Activated naive CD8-positive, alpha-beta T cell treated with anti-CD3 and anti-CD28 coated beads, Interleukin-2, amount 50 U/mL, for 24 hours (primary cell): Measurements from ENCODE around the gene LOXL4.

Experiments
- ATAC-seq: fragments of 150-1000 bp; cut with Tn5 transposase; one replicate; pipeline ENCODE4 v1.10.0; 2021
- DNase-seq: peaks from one replicate; pipeline ENCODE4 v3.0.0; 2021
- H3K27ac Mint-ChIP-seq: one replicate; pipeline ENCODE4 v1.8.0; 2021; ENCODE audit warnings: mild to moderate bottlenecking, mixed read lengths
- H3K27me3 Mint-ChIP-seq: one replicate; pipeline ENCODE4 v1.8.0; 2021; ENCODE audit warnings: mixed read lengths
- H3K36me3 Mint-ChIP-seq: one replicate; pipeline ENCODE4 v1.8.0; 2021; ENCODE audit warnings: low read depth, mixed read lengths
- H3K4me1 Mint-ChIP-seq: one replicate; pipeline ENCODE4 v1.8.0; 2021; ENCODE audit warnings: mixed read lengths
- H3K4me3 Mint-ChIP-seq: one replicate; pipeline ENCODE4 v1.8.0; 2021; ENCODE audit warnings: mild to moderate bottlenecking, moderate library complexity, mixed read lengths
- H3K9me3 Mint-ChIP-seq: one replicate; pipeline ENCODE4 v1.8.0; 2021; ENCODE audit warnings: mixed read lengths

LOXL4 gene

DNA sequence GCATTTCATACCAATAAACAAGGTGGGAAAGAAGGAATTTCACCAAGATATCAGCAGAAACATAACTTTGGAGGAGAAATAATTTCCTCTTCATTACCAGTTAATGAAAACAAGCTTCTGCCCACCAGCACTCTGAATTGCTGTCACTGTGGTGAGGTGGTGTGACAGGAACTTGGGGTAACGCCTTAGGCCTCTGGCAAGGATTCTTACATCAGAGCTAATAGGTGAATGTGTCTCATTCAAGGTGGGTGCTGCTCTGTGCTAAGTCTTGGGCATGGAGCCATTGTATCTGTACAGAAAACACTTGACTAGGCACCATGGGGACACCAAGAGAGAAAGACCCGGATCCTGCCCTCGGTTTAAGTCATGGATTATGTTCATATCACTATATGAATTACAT, 8.3 kb upstream of the LOXL4 start:
- no peak overlapping the region for H3K4me3 Mint-ChIP-seq
- no peak overlapping the region for H3K27ac Mint-ChIP-seq
- H3K9me3 Mint-ChIP-seq = peaks cover 5% of the 10 kb centered on the region
- ATAC-seq = no peak
- H3K4me1 Mint-ChIP-seq = no peaks in the 10 kb centered on the region
- DNase-seq = no peak
- H3K27me3 Mint-ChIP-seq = peaks cover 10% of the 10 kb centered on the region
- H3K36me3 Mint-ChIP-seq = no peaks in the 10 kb centered on the region

DNA sequence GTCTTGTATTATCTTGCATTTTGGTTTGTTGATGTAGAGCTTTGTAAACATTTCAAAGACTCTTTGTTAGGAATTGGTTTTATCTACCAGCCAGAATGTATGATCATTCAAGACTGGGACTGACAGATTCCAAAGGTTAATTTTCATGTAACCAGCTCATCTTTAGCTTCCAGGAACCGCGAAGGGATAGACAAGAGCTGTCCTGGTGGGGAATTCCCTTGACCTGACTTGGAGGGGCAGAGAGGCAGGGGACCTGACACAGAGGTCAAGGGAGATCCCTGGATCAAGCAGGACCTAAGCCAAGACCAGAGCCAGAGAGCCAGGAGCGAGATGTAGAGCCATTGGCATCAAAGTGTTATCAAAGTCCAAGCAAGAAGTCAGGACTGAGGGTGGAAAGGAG, 6.6 kb upstream of the LOXL4 start:
- Mint-ChIP-seq H3K4me3 (no peak overlapping the region), H3K27ac (no peak overlapping the region), H3K36me3 (no peaks in the 10 kb centered on the region), H3K27me3 (peaks cover 11% of the 10 kb centered on the region), H3K4me1 (no peaks in the 10 kb centered on the region), H3K9me3 (no peaks in the 10 kb centered on the region)
- DNase-seq (no peak), ATAC-seq (no peak)

- Mint-ChIP-seq H3K36me3 (no peaks in the 10 kb centered on the region), H3K4me1 (no peaks in the 10 kb centered on the region), H3K27me3 (peaks cover 13% of the 10 kb centered on the region), H3K4me3 (no peak overlapping the region), H3K27ac (no peak overlapping the region), H3K9me3 (no peaks in the 10 kb centered on the region)
- DNase-seq = no peak
- no peak for ATAC-seq
Observed at GRCh38 chr10:98273057-98273850, 5.3 kb upstream of the LOXL4 start.

DNA sequence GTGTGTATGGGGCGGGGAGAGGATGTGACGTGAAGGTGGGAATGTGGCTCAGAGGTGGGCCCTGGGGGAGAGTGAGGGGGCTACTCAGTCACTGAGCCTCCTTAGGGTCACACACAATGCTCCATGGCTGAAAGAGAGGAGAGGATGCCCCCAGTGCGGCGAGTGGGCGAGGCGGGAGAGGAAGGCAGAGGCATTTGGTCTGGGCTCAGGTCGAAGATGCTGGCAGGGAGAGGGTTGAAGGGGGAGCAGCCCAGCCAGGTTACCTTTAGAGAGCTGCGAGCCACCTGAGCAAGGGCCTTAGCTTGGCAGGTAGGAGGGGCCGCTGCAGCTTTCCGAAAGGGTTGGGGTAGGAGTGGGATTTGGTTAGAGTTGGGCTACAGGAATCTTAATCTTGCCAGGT, 4.7 kb upstream of the LOXL4 start:
- H3K36me3 Mint-ChIP-seq = no peaks in the 10 kb centered on the region
- DNase-seq (no peak), ATAC-seq (no peak)
- H3K4me1 Mint-ChIP-seq = no peaks in the 10 kb centered on the region
- no peak overlapping the region for H3K4me3 Mint-ChIP-seq
- H3K27ac Mint-ChIP-seq = no peak overlapping the region
- peaks cover 14% of the 10 kb centered on the region for H3K27me3 Mint-ChIP-seq
- H3K9me3 Mint-ChIP-seq = no peaks in the 10 kb centered on the region

DNA sequence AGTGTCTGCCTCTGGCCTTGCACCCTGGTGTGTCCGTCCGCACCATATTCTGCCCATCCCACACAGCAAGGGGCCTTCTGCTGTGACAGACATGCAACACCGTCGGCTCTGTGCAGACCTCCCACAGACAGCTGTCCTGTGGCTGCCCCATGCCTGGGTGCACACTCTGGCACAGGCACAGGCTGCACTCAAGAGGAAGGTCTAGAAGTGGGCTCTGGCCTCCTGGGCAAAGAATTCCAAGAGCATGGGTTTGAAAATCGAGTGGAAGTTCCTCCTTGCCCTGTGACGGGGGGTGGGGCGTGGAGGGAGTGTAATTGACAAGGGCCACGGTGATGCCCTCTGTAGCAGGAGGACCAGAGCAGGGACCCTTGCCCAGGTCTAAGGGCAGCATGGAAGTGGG, 4.3 kb upstream of the LOXL4 start:
- DNase-seq = no peak
- Mint-ChIP-seq H3K27me3 (peaks cover 16% of the 10 kb centered on the region), H3K4me3 (no peak overlapping the region), H3K27ac (no peak overlapping the region), H3K4me1 (no peaks in the 10 kb centered on the region), H3K9me3 (no peaks in the 10 kb centered on the region), H3K36me3 (no peaks in the 10 kb centered on the region)
- no peak for ATAC-seq

DNA sequence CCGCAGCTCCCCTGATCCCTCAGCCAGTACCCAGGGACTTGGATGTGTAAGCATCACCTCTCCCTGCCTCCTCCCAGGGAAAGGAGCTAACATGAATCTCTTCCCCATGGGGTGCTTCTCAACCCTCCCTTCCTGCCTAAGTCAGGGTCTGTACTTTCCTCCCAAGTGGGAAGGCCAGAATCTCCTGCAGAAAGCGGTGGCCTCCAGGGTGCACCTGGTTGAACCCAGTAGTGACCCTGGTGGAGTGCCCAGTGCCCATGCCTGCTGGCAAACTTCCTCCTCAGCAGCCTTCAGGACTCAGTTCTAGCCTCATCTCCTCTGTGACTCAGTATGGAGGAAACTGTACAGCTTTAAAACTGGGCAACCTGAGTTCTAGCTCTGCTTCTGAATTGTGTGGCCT, 2.8 kb upstream of the LOXL4 start:
- Mint-ChIP-seq H3K36me3 (no peaks in the 10 kb centered on the region), H3K27ac (no peak overlapping the region), H3K27me3 (peaks cover 27% of the 10 kb centered on the region), H3K9me3 (no peaks in the 10 kb centered on the region), H3K4me3 (no peak overlapping the region), H3K4me1 (no peaks in the 10 kb centered on the region)
- ATAC-seq (no peak), DNase-seq (no peak)

DNA sequence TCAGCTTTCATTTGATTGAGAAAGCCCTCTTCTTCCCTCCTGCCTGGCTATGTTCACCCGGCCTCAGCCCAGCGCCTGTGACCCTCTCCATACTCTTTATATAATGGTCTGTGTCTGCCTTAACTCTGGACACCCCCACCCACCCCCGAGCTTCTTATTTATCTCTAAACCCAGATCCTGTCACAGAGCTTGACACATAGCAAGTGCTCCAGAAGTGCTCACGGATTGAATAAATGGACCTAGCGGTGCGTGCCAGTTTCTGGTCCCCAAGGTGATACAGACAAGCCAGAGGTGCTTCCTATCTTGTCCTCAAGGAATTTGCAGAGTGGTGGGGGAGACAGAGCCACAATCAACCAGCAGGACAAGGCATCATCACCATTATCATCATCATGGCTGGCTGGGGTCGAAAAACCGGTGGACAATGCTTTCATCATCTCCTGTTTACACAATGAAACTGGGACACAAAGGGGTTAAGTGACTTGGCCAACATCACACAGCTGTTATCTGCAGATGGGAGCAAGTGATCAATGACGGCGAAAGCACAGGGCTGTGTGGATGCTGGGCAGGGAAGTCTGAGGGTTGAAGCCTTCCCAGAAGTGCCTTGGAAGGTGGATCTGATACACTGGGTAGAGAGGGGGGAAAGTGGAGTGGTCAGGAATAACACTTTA, 2.2 kb upstream of the LOXL4 start:
- Mint-ChIP-seq H3K4me3 (no peak overlapping the region), H3K27ac (no peak overlapping the region), H3K27me3 (peaks cover 27% of the 10 kb centered on the region)

GRCh38 chr10:98269435-98269912, 1.5 kb upstream of the LOXL4 start:
- H3K27me3 Mint-ChIP-seq = peaks cover 27% of the 10 kb centered on the region
- H3K36me3 Mint-ChIP-seq = no peaks in the 10 kb centered on the region

More for the DNA sequence above, 2.2 kb upstream of the LOXL4 start:
- Mint-ChIP-seq H3K4me1 (no peaks in the 10 kb centered on the region), H3K9me3 (no peaks in the 10 kb centered on the region), H3K36me3 (no peaks in the 10 kb centered on the region)
- DNase-seq = no peak
- ATAC-seq = no peak

GRCh38 chr10:98268694-98269431, 869 bp upstream of the LOXL4 start:
- peak overlapping the region; percentile 48 for H3K4me3 Mint-ChIP-seq
- no peak for DNase-seq
- ATAC-seq = peak; percentile 41
- H3K4me1 Mint-ChIP-seq = no peaks in the 10 kb centered on the region
- no peak overlapping the region for H3K27ac Mint-ChIP-seq
- peaks cover 27% of the 10 kb centered on the region for H3K27me3 Mint-ChIP-seq
- no peaks in the 10 kb centered on the region for H3K36me3 Mint-ChIP-seq
- H3K9me3 Mint-ChIP-seq = no peaks in the 10 kb centered on the region

More at GRCh38 chr10:98269435-98269912, 1.5 kb upstream of the LOXL4 start:
- DNase-seq = no peak
- no peaks in the 10 kb centered on the region for H3K4me1 Mint-ChIP-seq
- ATAC-seq = no peak
- H3K9me3 Mint-ChIP-seq = no peaks in the 10 kb centered on the region
- no peak overlapping the region for H3K27ac Mint-ChIP-seq
- H3K4me3 Mint-ChIP-seq = no peak overlapping the region

- Mint-ChIP-seq H3K4me3 (peak overlapping the region; percentile 61), H3K36me3 (no peaks in the 10 kb centered on the region), H3K4me1 (no peaks in the 10 kb centered on the region), H3K27me3 (peaks cover 27% of the 10 kb centered on the region), H3K27ac (no peak overlapping the region), H3K9me3 (no peaks in the 10 kb centered on the region)
- DNase-seq = no peak
- no peak for ATAC-seq
Observed at GRCh38 chr10:98267069-98267893, 713 bp downstream of the LOXL4 start.

GRCh38 chr10:98266647-98267046, 1.3 kb downstream of the LOXL4 start:
- Mint-ChIP-seq H3K4me1 (no peaks in the 10 kb centered on the region), H3K9me3 (no peaks in the 10 kb centered on the region), H3K36me3 (no peaks in the 10 kb centered on the region), H3K4me3 (no peak overlapping the region), H3K27ac (no peak overlapping the region), H3K27me3 (peaks cover 27% of the 10 kb centered on the region)
- ATAC-seq = no peak
- DNase-seq = no peak

DNA sequence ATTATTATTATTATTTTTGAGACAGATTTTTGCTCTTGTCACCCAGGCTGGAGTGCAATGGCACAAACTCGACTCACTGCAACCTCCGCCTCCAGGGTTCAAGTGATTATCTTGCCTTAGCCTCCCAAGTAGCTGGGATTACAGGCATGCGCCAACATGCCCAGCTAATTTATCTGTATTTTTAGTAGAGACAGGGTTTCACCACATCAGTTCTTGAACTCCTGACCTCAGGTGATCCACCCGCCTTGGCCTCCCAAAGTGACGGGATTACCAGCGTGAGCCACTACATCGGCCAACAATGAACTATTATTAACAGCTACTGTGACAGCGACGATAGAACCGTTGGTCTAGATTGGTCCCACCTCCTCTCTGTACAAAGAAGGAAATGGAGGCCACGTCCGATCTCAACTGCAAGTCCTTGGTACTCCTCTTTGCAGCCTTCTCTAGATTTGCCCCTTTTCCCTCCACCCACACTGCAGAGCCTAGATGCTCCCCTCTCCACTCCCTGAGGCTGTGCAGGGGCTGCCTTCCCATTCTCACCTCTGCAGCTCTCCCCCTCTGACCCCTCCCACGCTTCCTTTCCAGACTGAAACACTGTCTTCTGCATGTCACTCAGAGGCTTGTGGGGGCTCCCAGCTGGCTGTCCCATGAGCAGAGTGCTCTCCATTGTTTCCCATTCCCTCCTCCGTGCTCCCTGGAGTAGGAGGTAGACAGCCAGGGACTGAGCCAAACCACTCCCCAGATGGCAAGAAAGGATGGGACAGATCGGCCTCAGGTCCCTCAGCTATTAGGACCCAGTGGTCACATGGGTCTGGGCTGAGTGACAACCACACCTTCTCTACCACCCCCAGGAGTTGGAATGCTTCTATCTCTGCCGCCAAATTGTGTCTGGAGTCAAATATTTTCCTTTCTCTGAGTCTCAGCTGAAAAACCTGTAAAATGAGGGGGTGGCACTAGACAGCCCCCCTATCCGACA, 2.3 kb downstream of the LOXL4 start:
- no peak overlapping the region for H3K27ac Mint-ChIP-seq
- no peak for ATAC-seq

DNA sequence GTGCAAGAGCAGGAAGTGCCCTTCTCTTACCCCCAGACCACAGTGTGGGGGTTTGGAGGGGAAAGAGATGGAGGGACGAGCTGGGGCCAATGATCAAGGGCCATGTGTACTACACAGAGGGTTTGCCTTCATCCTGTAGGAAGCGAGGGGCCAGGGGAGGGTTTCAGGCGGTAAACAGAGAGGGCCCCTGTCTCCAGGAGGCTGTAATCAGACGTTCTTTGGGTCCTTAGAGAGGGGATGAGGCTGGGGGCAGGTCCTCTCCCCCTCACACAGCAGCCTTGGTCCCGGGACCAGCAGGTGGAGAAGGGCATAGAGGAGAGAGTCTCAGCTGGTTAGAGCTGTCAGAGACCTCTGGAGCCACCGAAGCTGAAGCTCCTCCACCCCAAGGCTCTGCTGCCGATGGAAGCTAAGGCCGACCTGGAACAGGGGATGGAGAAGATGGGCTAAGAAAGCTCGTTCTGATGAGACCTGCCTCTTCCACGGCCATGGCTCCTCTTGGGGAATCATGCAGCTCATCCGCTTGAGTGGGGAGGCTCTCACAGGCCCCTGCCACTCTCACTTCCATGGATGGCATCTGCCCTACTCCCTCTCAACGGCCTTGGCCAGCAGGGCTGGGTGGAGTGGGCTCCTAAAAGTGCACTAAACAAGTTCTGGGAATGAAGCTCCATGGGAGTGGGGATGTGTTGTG, 3.5 kb downstream of the LOXL4 start:
- Mint-ChIP-seq H3K4me1 (no peaks in the 10 kb centered on the region), H3K4me3 (no peak overlapping the region), H3K27me3 (peaks cover 23% of the 10 kb centered on the region), H3K9me3 (no peaks in the 10 kb centered on the region), H3K27ac (no peak overlapping the region), H3K36me3 (no peaks in the 10 kb centered on the region)
- ATAC-seq = no peak
- DNase-seq = no peak

More for the DNA sequence above, 2.3 kb downstream of the LOXL4 start:
- Mint-ChIP-seq H3K36me3 (no peaks in the 10 kb centered on the region), H3K4me3 (no peak overlapping the region), H3K9me3 (no peaks in the 10 kb centered on the region), H3K27me3 (peaks cover 26% of the 10 kb centered on the region), H3K4me1 (no peaks in the 10 kb centered on the region)
- no peak for DNase-seq
